ENCODE results near the gene MXD1.
"Not testable (repeated sequence)": the region's sequence is repeated elsewhere in the genome, so short reads cannot be mapped to it uniquely, and the experiment has no call there.

MXD1 gene

GRCh38 chr2:69948963-69949645 lies 34.2 kb downstream of the MXD1 start:
- H3K27ac ChIP-seq: no peak overlapping the region
- TF ChIP-seq CTCF (conservative IDR thresholded peaks at IDR 0.05): no peak
- no peak for TF ChIP-seq ZFX (IDR thresholded peaks at IDR 0.05)

- TF ChIP-seq CTCF (conservative IDR thresholded peaks at IDR 0.05) (no peak), ZFX (IDR thresholded peaks at IDR 0.05) (no peak)
- no peak overlapping the region for H3K27ac ChIP-seq
These were observed 35.3 kb downstream of the MXD1 start for GRCh38 chr2:69950241-69950640.

DNA sequence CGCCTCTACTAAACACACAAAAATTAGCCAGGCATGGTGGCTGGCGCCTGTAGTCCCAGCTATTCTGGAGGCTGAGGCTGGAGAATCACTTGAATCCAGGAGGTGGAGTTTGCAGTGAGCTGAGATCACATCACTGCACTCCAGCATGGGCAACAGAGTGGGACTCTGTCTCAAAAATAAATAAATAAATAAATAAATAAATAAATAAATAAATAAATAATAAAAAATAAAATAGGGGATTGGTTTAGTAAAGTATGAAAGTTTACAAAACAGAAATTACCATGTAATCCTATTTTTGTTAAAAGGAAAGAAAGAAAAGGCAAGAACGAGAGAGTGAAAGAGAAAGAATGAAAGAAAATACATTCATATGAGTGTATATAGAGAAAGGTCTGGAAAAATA lies 35.8 kb downstream of the MXD1 start:
- H3K27ac ChIP-seq: not testable (repeated sequence)

DNA sequence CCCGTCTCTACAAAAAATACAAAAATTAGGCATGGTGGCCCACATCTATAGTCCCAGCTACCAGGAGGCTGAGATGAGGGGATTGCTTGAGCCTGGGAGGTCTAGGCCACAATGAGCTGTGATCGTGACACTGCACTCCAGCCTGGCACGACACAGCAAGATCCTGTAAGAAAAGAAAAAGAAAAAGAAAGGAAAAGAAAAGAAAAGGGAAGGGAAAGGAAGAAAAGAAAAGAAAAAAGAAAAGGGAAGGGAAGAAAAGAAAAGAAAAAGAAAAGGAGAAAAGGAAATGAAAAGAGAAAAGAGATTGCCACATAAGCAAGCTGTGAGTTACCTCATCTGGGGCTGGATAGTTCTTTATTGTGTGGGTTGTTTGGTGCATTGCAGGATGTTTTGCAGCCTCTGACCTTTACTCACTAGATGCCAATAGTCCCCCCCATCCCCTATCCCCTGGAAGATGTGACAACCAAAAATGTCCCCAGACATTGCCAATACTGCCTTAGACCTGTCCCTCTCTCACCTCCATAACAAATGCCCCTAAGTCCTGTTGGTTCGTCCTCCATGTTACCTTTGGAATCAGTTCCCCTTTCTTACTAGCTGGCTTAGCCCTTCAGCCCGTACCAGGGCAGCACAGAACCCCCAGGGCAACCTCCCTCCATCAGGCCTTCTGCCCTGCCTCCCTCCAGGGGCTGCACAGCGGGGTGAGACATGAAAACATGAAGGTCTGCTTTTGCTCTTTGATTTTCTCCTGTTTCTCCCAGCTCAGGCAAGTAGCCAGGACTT lies 37.6 kb downstream of the MXD1 start:
- TF ChIP-seq CTCF (conservative IDR thresholded peaks at IDR 0.05) (no peak), ZFX (IDR thresholded peaks at IDR 0.05) (no peak)
- H3K27ac ChIP-seq: no peak overlapping the region

GRCh38 chr2:69954084-69954483 lies 39.2 kb downstream of the MXD1 start:
- no peak for TF ChIP-seq ZFX (IDR thresholded peaks at IDR 0.05)
- no peak for TF ChIP-seq CTCF (conservative IDR thresholded peaks at IDR 0.05)
- H3K27ac ChIP-seq: no peak overlapping the region

DNA sequence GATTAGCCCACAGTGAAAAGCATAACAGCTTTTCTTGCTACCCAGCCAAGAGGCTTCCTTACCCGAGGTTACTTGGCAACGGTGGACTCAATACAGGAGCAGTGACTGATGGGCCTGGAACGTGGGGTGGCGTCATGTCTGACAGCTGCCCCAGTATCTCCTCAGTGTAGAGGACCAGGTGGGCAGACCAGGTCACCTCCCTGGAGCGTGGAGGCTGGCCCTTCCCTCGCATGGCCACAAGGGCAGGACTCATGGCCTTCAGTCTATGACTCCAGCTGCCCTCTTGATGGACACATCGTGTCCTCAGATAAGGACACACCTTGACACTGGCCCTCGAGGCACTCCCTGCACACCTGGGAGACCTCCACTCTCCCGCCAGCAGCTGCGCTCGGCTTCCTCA lies 40.1 kb downstream of the MXD1 start:
- TF ChIP-seq ZFX (IDR thresholded peaks at IDR 0.05) (no peak), CTCF (conservative IDR thresholded peaks at IDR 0.05) (no peak)
- H3K27ac ChIP-seq: no peak overlapping the region

- H3K27ac ChIP-seq: no peak overlapping the region
- no peak for TF ChIP-seq CTCF (conservative IDR thresholded peaks at IDR 0.05)
- TF ChIP-seq ZFX (IDR thresholded peaks at IDR 0.05): no peak
These were observed 41.6 kb downstream of the MXD1 start for GRCh38 chr2:69956475-69956979.
